ENCODE measurements around the gene FHIT.

GRCh38 chr3:60973321-60973720, 277.9 kb downstream of the FHIT start:
- TF ChIP-seq EZH2 (IDR thresholded peaks at IDR 0.05; ENCODE audit: insufficient read depth, poor library complexity, severe bottlenecking) (no peak), EZH2phosphoT487 (IDR thresholded peaks at IDR 0.05; ENCODE audit: insufficient read depth, low read depth) (no peak)

Data from GM23248 (cell line).